ENCODE results near the gene PSAT1.

- no peak for TF ChIP-seq CTCF (IDR thresholded peaks at IDR 0.05)
- no peak for TF ChIP-seq POLR2A (IDR thresholded peaks at IDR 0.05)
Measured at GRCh38 chr9:78357165-78357873, 60.4 kb downstream of the PSAT1 start.
